Upper lobe of left lung (tissue), 4 donors: ENCODE results near the gene B3GALT2.

Experiments used
- CTCF ChIP-seq, 6 experiments: fragments of 450-650 bp in 4 of 6; fragments of 200-600 bp in 2 of 6; sonication (generic) in 2 of 6; IDR thresholded peaks; one replicate each; pipeline ENCODE4 v1.5.1; 2016 to 2019; ENCODE audit warnings: antibody characterized with exemption in 6 of 6
- EP300 ChIP-seq, 4 donors: sonication (generic); formaldehyde crosslinking; IDR thresholded peaks; one replicate each; pipeline ENCODE4 v1.5.1; 2017; ENCODE audit warnings: antibody characterized with exemption in 4 of 4, control low read depth in 2 of 4
- POLR2A ChIP-seq, 4 donors: fragments of 450-650 bp; IDR thresholded peaks; one replicate each; pipeline ENCODE4 v1.5.1; 2016 to 2017; ENCODE audit warnings: antibody characterized with exemption in 4 of 4, mild to moderate bottlenecking in 2 of 4
- POLR2AphosphoS5 ChIP-seq, 2 donors: sonication (generic); formaldehyde crosslinking; IDR thresholded peaks; one replicate each; pipeline ENCODE4 v1.5.1; 2017; ENCODE audit warnings: antibody characterized with exemption in 2 of 2

GRCh38 chr1:193183019-193183627 lies 3.3 kb downstream of the B3GALT2 start:
- TF ChIP-seq CTCF (IDR thresholded peaks at IDR 0.05): peak; percentile 44 to 73 (median 62)
- TF ChIP-seq EP300 (IDR thresholded peaks at IDR 0.05): no peak
- no peak for TF ChIP-seq POLR2A (IDR thresholded peaks at IDR 0.05)
- TF ChIP-seq POLR2AphosphoS5 (IDR thresholded peaks at IDR 0.05): no peak
